PC-3 (cell line): ENCODE results near the gene ANP32E.

ENCODE experiments used
- CTCF ChIP-seq: fragments of 300-600 bp; sonication (generic); conservative IDR thresholded peaks from 2 replicates; pipeline ENCODE4 v1.5.1; 2017; ENCODE audit warnings: antibody characterized with exemption, low read depth, mild to moderate bottlenecking, low read length
- EZH2 ChIP-seq: fragments of 300-600 bp; sonication (generic); IDR thresholded peaks from one replicate; pipeline ENCODE4 v1.6.1; 2017; ENCODE audit warnings: antibody characterized with exemption, mild to moderate bottlenecking, low read length; ENCODE audit not compliant: unreplicated experiment
- EZH2phosphoT487 ChIP-seq: fragments of 300-600 bp; sonication (generic); IDR thresholded peaks from 2 replicates; pipeline ENCODE4 v1.6.1; 2018; ENCODE audit warnings: mild to moderate bottlenecking, antibody characterized with exemption, low read length, borderline replicate concordance

- no peak for TF ChIP-seq EZH2
- no peak for TF ChIP-seq CTCF
- TF ChIP-seq EZH2phosphoT487 = no peak
Observed at GRCh38 chr1:150227228-150227627, 8.7 kb downstream of the ANP32E start.
